GM12878 (cell line): ENCODE results near the gene PTPRJ. TPM values are rescaled to one million over a fixed set of nuclear protein-coding genes. Genes with fewer than 3 reads are reported as not detected.

Experiments used
- ATAC-seq: fragments of 200-7000 bp; cut with Tn5 transposase; 3 replicates; pipeline ENCODE4 v1.9.1; 2020; ENCODE audit warnings: mild to moderate bottlenecking, moderate library complexity
- BruUV-seq: library from RNA; stranded (reverse); fragments of 400-500 nt; replicated peaks from 2 replicates; lab custom pipeline; 2021; lab: Mats Ljungman, UMichigan
- CTCF ChIA-PET: fragments of 300-600 bp; sonication (Branson Sonifier 250); formaldehyde crosslinking; extraction: SDS; loops from one replicate; lab custom pipeline; 2021; ENCODE audit warnings: inconsistent platforms; lab: Yijun Ruan, JAX
- POLR2A ChIA-PET: fragments of 350-600 bp; formaldehyde crosslinking; extraction: SDS; loops from one replicate; lab custom pipeline; 2021; ENCODE audit warnings: inconsistent platforms; lab: Charles Lee
- RAD21 ChIA-PET: fragments of 300-600 bp; sonication (Branson Sonifier 250); formaldehyde crosslinking; loops from one replicate; lab custom pipeline; 2023; ENCODE audit warnings: antibody characterized with exemption; ENCODE audit not compliant: unreplicated experiment; lab: Charles Lee
- SMC1A ChIA-PET: fragments of 300-600 bp; sonication (Branson Sonifier 250); formaldehyde crosslinking; loops from one replicate; lab custom pipeline; 2023; ENCODE audit not compliant: unreplicated experiment, uncharacterized antibody; lab: Charles Lee
- DNase-seq: peaks from one replicate; pipeline ENCODE4 v3.0.0-alpha.2; 2011; ENCODE audit warnings: low read depth, low spot score
- FAIRE-seq: peaks from 3 replicates; lab custom pipeline; 2011; peaks lifted over from hg19 to GRCh38; lab: Jason Lieb, UNC
- H2AFZ ChIP-seq: 2 replicates; pipeline ENCODE4 v1.6.0; 2011; ENCODE audit warnings: low read depth, low read length, control low read depth; ENCODE audit not compliant: control insufficient read depth
- H3K27ac ChIP-seq: 2 replicates; pipeline ENCODE4 v1.5.1; 2011; ENCODE audit warnings: control low read depth; ENCODE audit not compliant: control insufficient read depth, insufficient read depth
- H3K27me3 ChIP-seq, 2 experiments: replicated peaks in 1 of 2; 2 replicates each; pipeline versions ENCODE4 v1.6.0 to v1.6.1; 2011; ENCODE audit warnings: low read length in 1 of 2; ENCODE audit not compliant: control insufficient read depth in 2 of 2, insufficient read depth in 2 of 2
- H3K36me3 ChIP-seq, 2 experiments: 2 replicates each; pipeline ENCODE4 v1.5.1; 2011; ENCODE audit warnings: low read length in 1 of 2; ENCODE audit not compliant: control insufficient read depth in 2 of 2, insufficient read depth in 2 of 2
- H3K4me1 ChIP-seq: 2 replicates; pipeline ENCODE4 v1.6.1; 2011; ENCODE audit warnings: mild to moderate bottlenecking, low read length, moderate library complexity, mixed read lengths; ENCODE audit not compliant: control insufficient read depth, insufficient read depth
- H3K4me2 ChIP-seq: 2 replicates; pipeline ENCODE4 v1.6.0; 2011; ENCODE audit warnings: control low read depth; ENCODE audit not compliant: control insufficient read depth, insufficient read depth
- H3K4me3 ChIP-seq: fragments of 200-600 bp; sonication (generic); 2 replicates; pipeline ENCODE4 v1.5.1; 2016
- H3K79me2 ChIP-seq: 2 replicates; pipeline ENCODE4 v1.6.0; 2011; ENCODE audit warnings: low read length; ENCODE audit not compliant: control insufficient read depth, insufficient read depth
- H3K9ac ChIP-seq: 2 replicates; pipeline ENCODE4 v1.8.0; 2011; ENCODE audit warnings: low read length, control low read depth, mixed read lengths; ENCODE audit not compliant: control insufficient read depth, insufficient read depth
- H3K9me3 ChIP-seq: replicated peaks from 3 replicates; pipeline ENCODE4 v1.5.1; 2011; ENCODE audit warnings: mild to moderate bottlenecking, low read length; ENCODE audit not compliant: control insufficient read depth, insufficient read depth
- H4K20me1 ChIP-seq: 2 replicates; pipeline ENCODE4 v1.6.0; 2011; ENCODE audit not compliant: control insufficient read depth, insufficient read depth
- GABPA ChIP-seq: IDR thresholded peaks from 2 replicates; pipeline ENCODE4 v1.6.1; 2014; ENCODE audit warnings: antibody characterized with exemption, low read depth, mild to moderate bottlenecking, inconsistent platforms
- NR2F1 ChIP-seq: fragments of 450-650 bp; conservative IDR thresholded peaks from 2 replicates; pipeline ENCODE4 v1.6.1; 2017; ENCODE audit warnings: mild to moderate bottlenecking
- NRF1 ChIP-seq: conservative IDR thresholded peaks from 2 replicates; pipeline ENCODE4 v1.6.1; 2011; ENCODE audit warnings: mild to moderate bottlenecking, low read depth, low read length, improper control_type of control experiment
- RAD51 ChIP-seq: fragments of 450-650 bp; IDR thresholded peaks from 2 replicates; pipeline ENCODE4 v1.6.1; 2016; ENCODE audit warnings: moderate library complexity, mild to moderate bottlenecking, inconsistent platforms
- SMAD5 ChIP-seq: IDR thresholded peaks from 2 replicates; pipeline ENCODE4 v1.6.1; 2016; ENCODE audit warnings: antibody characterized with exemption, low read depth
- SMARCA5 ChIP-seq: fragments of 450-650 bp; IDR thresholded peaks from 2 replicates; pipeline ENCODE4 v1.6.1; 2017; ENCODE audit warnings: mild to moderate bottlenecking
- SMC3 ChIP-seq: IDR thresholded peaks from 2 replicates; pipeline ENCODE4 v1.6.1; 2011; ENCODE audit warnings: low read length, improper control_type of control experiment, borderline replicate concordance
- SUZ12 ChIP-seq: fragments of 200-600 bp; sonication (generic); IDR thresholded peaks from one replicate; pipeline ENCODE4 v1.6.1; 2018; ENCODE audit warnings: antibody characterized with exemption, mild to moderate bottlenecking; ENCODE audit not compliant: unreplicated experiment
- TARDBP ChIP-seq: IDR thresholded peaks from 2 replicates; pipeline ENCODE4 v1.6.1; 2016; ENCODE audit warnings: borderline replicate concordance
- WGBS: methylation state at CpG from one replicate; pipeline ENCODE4 v1.1.6; 2016; ENCODE audit warnings: low lambda C conversion rate; ENCODE audit not compliant: insufficient replicate concordance, insufficient coverage; ENCODE audit errors: missing lambda C conversion rate; 5-methylcytosine and 5-hydroxymethylcytosine counted together
- in situ Hi-C: fragments of 300-500 bp; cut with MboI; formaldehyde crosslinking; loops from 9 replicates; pipeline ENCODE4 v1.14.3; 2018; ENCODE audit warnings: mixed read lengths
- intact Hi-C: fragments of 100-400 bp; cut with micrococcal nuclease; formaldehyde crosslinking; loops from one replicate; pipeline ENCODE4 v1.14.2; 2022; ENCODE audit not compliant: unreplicated experiment
- polyA plus RNA-seq, 11 experiments: library from polyadenylated mRNA; depleted of rRNA in 4 of 11; unstranded in 6 of 11; stranded (reverse) in 5 of 11; fragments of >200 nt; fragmentation: Nextera tagmentation in 4 of 11; fragmentation: Illumina TruSeq in 1 of 11; extraction: Ambion mirVana in 4 of 11; extraction: Trizol in 1 of 11; gene quantifications; 1 replicate in 1 of 11; 2 replicates in 10 of 11; pipeline versions ENCODE4 v1.2.1 to v1.2.3, GENCODE V29; 2011 to 2016; ENCODE audit warnings: inconsistent platforms in 2 of 11, missing spikeins in 2 of 11, low read depth in 1 of 11
- total RNA-seq, 4 experiments: library from RNA; depleted of rRNA in 3 of 4; stranded (reverse); fragments of >200 nt in 3 of 4; fragmentation: Illumina TruSeq in 1 of 4; extraction: Trizol in 1 of 4; gene quantifications; 2 replicates each; pipeline versions ENCODE4 v1.2.1 to v1.2.3, GENCODE V29; 2013 to 2021
- TF ChIP-seq, protein P1 (sequence below): fragments of 450-650 bp; IDR thresholded peaks from 2 replicates; pipeline ENCODE4 v1.6.1; 2017; ENCODE audit warnings: mild to moderate bottlenecking, moderate library complexity

PTPRJ gene
- total and polyA plus RNA-seq, 10 of the 15 experiments (the other 5 are each of a cell fraction or from before 2014, with no cell fraction given) = 0.22 to 22.4 (median 7.4) TPM

DNA sequence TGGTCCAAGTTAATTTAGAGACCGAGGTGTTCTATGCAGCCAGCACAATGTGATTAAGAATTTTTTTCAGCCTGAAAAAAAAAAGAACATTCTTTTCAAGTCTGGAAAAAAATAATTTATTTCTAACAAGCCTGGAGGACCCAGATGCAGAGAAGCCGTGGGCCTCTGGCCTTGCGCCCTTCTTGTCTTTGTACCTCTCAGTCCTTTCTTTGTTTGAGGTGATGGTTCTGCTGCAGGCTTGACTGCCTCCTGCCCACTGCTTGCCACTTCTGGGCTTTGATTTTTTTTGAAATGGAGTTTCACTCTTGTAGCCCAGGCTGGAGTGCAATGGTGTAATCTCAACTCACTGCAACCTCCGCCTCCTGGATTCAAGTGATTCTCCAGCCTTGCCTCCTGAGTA is 7.2 kb upstream of the PTPRJ start:
- ChIA-PET SMC1A (no interaction called here), CTCF (interaction anchor here (1.1 kb wide), 1 partner anchor 134 kb away, joined by 3 read pairs; no protein-coding TSS in a partner anchor), POLR2A (no interaction called here), RAD21 (interaction anchor here (0.8 kb wide), 1 partner anchor 39 kb away, joined by 3 read pairs; no protein-coding TSS in a partner anchor)
- Histone ChIP-seq H3K9me3 (no peaks in the 10 kb centered on the region), H3K9ac (no peak overlapping the region), H3K79me2 (no peaks in the 10 kb centered on the region), H3K36me3 (no peaks in the 10 kb centered on the region), H3K27me3 (no peaks in the 10 kb centered on the region), H4K20me1 (no peaks in the 10 kb centered on the region), H3K4me3 (no peak overlapping the region), H3K4me2 (no peak overlapping the region), H3K4me1 (peaks cover 8% of the 10 kb centered on the region), H2AFZ (no peak overlapping the region), H3K27ac (no peak overlapping the region)
- ATAC-seq (no peak), FAIRE-seq (no peak), DNase-seq (no peak)
- no peak for TF ChIP-seq GABPA
- TF ChIP-seq NRF1 = no peak
- TF ChIP-seq, protein P1, sequence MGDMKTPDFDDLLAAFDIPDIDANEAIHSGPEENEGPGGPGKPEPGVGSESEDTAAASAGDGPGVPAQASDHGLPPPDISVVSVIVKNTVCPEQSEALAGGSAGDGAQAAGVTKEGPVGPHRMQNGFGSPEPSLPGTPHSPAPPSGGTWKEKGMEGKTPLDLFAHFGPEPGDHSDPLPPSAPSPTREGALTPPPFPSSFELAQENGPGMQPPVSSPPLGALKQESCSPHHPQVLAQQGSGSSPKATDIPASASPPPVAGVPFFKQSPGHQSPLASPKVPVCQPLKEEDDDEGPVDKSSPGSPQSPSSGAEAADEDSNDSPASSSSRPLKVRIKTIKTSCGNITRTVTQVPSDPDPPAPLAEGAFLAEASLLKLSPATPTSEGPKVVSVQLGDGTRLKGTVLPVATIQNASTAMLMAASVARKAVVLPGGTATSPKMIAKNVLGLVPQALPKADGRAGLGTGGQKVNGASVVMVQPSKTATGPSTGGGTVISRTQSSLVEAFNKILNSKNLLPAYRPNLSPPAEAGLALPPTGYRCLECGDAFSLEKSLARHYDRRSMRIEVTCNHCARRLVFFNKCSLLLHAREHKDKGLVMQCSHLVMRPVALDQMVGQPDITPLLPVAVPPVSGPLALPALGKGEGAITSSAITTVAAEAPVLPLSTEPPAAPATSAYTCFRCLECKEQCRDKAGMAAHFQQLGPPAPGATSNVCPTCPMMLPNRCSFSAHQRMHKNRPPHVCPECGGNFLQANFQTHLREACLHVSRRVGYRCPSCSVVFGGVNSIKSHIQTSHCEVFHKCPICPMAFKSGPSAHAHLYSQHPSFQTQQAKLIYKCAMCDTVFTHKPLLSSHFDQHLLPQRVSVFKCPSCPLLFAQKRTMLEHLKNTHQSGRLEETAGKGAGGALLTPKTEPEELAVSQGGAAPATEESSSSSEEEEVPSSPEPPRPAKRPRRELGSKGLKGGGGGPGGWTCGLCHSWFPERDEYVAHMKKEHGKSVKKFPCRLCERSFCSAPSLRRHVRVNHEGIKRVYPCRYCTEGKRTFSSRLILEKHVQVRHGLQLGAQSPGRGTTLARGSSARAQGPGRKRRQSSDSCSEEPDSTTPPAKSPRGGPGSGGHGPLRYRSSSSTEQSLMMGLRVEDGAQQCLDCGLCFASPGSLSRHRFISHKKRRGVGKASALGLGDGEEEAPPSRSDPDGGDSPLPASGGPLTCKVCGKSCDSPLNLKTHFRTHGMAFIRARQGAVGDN = no peak
- TF ChIP-seq SMC3 = no peak
- no peak for TF ChIP-seq RAD51
- no peak for TF ChIP-seq SMARCA5
- TF ChIP-seq NR2F1 = no peak
- no peak for TF ChIP-seq TARDBP
- no peak for TF ChIP-seq SUZ12
- no peak for TF ChIP-seq SMAD5
- intact Hi-C loops (no loop called here), in situ Hi-C loops (no loop called here)
- 74% methylated on average over 4 of the region's 4 CpGs for WGBS
- BruUV-seq = no TSS peak
